ENCODE data around the gene PHYHD1. TPM values are rescaled to one million over a fixed set of nuclear protein-coding genes. Genes with fewer than 3 reads are reported as not detected.
"Not testable (repeated sequence)": the region's sequence is repeated elsewhere in the genome, so short reads cannot be mapped to it uniquely, and the experiment has no call there.

PHYHD1 gene
- total RNA-seq, 1 experiment from 2014 or later = not detected

DNA sequence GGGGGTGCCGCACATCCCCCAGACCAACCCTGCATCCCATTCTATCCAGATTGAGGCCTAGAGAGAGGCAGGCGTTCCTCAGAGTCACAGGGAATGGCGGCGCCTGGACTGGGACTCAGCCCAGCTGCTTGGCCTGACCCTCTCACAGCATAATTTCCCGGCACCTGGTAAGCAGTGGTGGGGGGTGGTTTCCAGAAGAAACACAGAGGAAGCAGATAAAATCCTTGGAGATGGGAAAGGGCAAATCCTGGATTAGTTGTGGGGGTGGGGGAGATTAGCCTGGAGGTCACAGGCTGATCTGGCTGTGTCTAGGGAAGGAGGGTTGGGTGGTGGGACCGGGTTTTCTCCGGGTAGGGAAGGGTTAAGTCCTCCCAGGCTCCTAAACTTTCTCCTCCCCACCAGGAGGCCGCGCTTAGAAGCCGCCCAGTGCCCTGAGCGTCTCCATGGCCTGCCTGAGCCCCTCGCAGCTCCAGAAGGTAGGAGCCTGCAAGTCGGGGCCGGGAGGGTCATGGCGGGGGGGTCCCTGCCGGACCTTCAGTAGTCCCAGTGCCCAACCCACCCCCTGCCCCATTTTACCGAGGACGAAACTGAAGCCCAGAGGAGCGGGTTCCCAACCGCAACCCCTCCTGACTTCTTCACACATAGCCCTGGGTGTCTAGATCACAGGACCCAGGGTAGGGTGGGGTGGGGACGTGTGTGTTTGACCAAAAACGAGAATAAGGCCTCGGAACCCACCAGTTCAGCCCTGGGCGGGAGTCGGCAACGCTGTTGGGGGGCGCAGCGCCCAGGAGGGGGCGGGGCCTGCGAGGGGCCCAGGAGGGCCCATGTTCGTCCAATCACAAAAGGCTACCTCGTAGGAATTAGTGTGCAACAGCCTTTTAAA lies 1.3 kb downstream of the PHYHD1 start:
- no peak for DNase-seq (ENCODE audit: low spot score)

DNA sequence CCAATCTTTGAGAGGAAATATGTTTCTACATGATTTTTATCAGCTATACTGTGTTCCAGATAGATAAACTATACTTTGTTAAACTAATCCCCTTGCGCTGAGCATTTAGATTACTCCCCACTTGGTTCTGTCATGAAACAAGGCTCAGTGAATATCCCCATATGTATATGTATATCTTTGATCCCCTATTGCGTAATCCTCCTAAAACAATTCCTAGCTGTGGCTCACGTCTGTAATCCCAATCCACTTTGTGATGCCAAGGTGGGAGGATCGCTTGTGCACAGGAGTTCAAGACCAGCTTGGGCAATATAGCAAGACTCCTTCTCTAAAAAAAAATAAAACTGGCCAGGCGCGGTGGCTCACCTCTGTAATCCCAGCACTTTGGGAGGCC lies 2.7 kb downstream of the PHYHD1 start:
- DNase-seq (ENCODE audit: low spot score) = no peak

DNA sequence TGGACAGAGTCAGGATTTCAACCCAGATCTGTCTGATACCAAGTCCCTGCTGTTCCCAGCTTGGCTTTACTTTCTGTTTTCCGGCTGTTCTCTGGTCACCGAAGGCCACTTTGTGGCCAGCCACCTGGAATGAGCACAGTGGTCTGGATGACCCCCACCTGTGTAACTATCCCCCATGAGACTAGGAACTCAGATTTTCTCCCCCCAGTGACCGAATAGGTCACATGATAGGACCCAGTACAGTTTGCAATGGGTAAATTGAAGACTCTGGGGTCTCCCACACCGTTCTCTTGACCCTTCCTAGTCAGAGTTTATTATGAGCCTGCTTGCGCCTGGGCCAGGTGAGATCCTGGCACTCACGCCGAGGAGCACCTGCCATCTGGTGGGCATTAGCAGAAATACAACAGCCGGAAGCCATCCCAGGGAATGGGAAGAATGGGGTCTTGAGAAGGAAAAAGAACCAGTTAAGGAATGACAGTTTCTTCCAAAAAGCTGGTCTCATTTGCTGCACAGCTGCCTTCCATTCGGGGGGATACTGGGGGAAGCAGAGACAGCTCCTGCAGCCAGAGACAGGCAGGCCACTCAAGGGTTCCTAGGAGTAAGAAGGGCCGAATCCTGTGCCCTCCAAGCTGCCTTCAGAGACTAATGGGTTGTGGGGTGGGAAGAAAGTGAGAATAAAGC lies 7.1 kb downstream of the PHYHD1 start:
- peak; percentile 75 for DNase-seq (ENCODE audit: low spot score)

DNA sequence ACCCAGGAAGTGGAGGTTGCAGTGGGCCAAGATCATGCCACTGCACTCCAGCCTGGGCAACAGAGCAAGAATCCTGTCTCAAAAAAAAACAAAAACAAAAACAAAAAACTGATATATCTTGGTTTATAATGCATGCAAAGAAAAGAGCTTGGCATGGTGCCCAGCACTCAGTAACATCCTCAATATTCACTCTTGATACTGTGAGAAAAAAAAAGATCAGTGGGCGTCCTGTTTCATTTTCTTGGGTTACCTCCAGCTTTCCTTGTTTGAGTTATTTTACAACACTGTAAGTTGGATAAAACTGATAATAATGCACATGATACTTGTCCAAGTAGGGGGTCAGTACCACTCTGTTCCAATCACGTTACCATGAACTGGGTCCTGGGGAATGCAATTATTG lies 7.8 kb downstream of the PHYHD1 start:
- no peak for DNase-seq (ENCODE audit: low spot score)

DNA sequence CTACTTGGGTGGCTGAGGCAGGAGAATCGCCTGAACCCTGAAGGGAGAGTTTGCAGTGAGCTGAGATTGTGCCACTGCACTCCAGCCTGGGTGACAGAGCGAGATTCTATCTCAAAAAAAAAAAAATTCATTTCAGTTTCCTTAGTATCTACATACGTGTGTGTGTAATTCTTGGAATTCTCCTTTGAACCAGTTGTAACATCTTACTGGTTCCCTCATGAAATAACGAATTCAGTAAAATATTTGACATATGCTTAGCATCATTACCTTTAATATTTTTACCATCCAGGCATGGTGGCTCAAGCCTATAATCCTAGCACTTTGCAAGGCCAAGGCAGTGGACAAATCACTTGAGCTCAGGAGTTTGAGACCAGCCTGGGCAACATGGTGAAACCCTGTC lies 8.8 kb downstream of the PHYHD1 start:
- no peak for DNase-seq (ENCODE audit: low spot score)

DNA sequence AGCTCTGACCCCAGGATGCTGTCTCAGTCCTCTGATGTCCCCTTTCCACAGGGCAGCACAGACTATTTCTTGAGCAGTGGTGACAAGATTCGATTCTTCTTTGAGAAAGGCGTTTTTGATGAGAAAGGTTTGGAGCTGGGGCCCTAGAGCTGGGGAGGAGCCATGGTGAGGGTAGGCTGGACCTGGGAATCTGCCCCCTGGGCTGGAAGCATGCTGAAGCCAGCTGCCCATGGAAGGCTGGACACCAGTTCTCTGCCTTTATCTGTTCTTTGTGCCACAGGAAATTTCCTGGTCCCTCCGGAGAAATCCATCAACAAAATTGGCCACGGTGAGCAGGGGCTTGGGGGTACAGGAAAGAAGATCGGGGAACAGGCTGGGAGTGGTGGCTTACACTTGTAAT lies 12.9 kb downstream of the PHYHD1 start:
- DNase-seq (ENCODE audit: low spot score) = no peak

DNA sequence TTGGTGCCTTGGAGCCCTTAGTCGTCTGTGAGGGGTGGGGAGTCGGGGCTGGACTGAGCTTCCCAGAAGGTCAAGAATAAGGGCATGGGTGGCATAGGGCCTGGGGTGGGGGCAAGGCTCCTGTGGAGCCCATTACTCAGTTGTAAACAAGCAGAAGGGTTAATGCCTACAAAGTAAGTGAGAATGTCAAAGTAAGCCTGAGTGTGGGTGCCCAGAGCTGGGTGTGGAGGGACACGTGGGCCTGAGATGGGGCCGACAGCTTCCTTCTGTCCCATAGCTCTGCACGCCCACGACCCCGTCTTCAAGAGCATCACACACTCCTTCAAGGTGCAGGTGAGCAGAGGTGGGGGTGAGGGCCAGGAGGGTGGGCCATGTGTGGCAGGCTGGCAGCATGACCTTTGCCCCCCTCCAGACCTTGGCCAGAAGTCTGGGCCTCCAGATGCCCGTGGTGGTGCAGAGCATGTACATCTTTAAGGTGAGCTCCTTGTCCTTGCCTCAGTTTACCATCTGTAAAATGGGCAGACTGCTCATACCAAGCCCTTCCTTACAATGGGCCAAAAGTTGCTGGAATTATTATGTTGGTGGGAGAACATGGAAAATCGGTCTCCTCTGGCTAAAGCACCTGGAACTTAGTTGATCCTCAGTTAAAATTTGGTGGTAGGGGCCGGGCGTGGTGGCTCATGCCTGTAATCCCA lies 15.5 kb downstream of the PHYHD1 start:
- no peak for DNase-seq (ENCODE audit: low spot score)

DNA sequence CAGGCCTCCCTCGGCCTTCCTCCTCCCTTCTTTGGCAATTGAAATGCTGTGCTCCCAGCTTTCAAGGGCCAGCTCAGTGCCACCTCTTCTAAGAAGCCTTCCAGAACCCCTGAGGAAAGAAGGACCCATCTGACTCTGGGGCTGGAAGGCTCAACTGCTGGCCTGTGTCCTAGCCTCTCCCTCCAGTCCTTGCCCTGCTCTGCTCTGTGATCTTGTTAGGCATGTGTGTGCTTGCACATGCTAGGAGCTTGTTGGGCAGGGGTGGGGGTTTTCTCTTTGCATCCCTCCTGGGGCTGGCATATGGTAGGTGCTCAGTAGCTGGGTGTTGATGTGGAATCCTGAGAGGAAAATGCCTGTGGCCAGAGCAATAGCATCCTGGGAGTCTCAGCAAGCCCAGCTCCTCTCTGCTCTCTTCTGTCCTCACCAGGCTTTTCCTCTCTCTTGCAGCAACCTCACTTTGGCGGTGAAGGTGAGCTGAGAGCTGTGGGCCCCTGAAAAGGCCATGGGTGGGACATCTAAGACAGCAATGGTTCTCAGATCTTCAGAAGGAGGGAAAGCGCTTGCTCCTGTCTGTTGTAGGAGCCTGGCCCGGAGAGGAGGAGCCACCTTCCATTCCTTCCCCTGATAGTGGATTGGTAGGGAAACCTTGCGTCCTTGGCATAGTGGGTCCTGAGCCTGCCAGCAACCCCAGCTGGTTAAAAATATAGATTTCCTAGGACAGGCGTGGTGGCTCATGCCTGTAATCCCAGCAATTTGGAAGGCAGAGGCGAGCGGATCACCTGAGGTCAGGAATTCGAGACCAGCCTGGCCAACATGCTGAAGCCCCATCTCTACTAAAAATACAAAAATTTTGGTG lies 16.8 kb downstream of the PHYHD1 start:
- DNase-seq (ENCODE audit: low spot score) = no peak

DNA sequence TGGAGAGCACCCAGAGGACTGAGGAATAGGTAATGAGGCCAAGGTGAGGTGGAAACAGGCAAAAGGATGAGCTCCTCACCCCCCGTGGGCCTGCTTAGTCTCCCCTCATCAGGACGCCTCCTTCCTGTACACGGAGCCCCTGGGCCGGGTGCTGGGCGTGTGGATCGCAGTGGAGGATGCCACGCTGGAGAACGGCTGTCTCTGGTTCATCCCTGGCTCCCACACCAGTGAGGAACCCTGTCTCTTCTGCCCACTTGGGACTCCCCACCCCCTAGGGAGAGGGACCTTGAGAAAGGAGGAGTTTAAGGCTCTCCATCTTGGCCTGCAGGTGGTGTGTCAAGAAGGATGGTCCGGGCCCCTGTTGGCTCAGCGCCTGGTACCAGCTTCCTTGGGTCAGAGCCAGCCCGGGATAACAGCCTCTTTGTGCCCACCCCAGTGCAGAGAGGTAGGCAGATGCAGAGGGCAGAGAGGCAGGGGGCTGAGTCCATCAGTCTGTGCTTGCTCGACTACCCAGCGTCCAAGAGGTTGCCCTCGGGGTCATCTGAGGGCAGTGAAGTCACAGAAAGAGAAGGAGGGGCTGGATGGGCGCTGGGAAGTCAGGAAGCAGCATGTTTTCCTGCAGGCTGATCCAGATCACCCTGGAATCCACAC lies 19.6 kb downstream of the PHYHD1 start:
- no peak for DNase-seq (ENCODE audit: low spot score)

DNA sequence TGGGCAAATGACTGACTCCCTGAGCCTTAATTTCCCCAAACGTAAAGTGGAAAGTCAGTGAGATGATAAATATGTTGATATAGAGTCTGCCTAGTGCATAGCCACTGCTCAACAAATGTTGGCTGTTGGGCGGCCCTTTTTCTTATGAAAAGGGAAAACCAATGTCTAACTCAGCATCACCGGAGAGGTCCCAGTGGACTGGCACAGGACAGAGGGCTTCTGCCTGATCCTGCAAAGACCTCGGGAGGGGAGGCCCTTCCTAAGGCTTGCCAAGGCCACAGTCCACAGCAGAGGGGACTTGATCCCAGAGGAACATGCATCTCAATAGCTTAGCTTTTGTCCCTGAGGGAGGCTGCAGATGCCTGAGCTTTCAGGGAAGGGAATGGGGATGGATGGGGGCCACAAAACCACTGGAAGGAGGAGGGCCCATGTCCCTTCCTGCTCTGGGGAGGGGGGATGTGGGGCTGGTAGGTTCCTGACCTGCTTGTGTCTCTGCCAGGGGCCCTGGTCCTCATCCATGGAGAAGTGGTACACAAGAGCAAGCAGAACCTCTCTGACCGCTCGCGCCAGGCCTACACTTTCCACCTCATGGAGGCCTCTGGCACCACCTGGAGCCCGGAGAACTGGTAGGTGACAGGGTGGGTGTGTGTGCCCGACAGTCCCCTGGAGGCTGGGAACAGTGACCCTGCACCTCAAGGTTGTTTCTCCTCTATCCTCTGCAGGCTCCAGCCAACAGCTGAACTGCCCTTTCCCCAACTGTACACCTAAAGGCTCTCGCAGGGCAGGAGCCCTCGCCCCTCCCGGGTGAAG lies 20.4 kb downstream of the PHYHD1 start:
- no peak for DNase-seq (ENCODE audit: low spot score)

DNA sequence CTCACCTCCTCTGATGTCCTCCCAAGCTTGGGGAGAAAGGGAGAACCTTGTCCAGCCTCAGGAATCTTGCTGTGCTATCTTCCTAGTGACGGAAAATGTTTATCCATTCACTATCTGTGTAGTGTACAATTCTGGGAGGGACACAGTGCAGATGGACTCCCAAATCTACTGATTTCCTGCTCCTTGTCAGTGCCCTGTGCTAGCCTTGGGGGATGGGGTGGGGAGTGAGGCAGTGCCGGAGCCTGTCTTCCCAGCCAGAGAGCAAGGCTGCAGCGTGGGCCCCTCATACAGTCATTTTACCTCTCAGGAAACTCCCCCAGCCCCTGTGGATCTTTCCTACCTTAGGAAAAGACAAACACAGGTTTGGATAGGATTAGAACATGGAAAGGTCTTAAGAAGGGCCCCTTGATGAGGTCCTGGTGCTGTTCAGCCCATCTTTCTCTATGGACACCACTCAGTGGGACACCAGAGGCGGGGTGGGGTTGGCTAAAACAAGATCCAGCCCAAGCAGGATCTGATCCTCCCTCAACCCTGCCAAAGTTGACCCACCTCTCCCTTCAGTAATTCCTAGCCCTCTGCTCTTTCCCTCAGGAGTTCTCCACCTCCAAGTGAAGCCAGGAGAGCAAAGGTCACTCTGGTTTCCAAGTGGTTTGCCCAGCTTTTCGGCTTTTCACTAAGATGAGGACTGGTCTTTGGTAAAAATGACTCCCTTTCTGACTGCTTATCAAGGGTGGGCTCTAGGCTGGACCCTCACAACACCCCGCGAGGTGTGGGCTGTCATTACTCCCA lies 23.2 kb downstream of the PHYHD1 start:
- no peak for DNase-seq (ENCODE audit: low spot score)

DNA sequence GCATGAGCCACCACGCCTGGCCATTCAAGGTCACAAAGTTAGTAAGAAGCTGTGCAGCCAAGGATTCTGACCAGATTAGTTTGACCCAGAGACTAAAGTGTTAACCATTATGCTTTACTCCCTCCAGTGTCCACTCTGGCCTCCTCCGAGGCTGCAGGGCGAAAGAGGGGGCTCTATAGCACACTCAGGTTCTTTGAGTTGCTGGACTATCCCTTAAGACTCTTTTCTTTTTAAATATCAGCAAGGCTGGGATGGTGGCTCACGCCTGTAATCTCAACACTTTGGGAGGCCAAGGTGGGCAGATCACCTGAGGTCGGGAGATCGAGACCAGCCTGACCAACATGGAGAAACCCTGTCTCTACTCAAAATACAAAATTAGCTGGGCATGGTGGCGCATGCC lies 24.2 kb downstream of the PHYHD1 start:
- DNase-seq (ENCODE audit: low spot score) = not testable (repeated sequence)

DNA sequence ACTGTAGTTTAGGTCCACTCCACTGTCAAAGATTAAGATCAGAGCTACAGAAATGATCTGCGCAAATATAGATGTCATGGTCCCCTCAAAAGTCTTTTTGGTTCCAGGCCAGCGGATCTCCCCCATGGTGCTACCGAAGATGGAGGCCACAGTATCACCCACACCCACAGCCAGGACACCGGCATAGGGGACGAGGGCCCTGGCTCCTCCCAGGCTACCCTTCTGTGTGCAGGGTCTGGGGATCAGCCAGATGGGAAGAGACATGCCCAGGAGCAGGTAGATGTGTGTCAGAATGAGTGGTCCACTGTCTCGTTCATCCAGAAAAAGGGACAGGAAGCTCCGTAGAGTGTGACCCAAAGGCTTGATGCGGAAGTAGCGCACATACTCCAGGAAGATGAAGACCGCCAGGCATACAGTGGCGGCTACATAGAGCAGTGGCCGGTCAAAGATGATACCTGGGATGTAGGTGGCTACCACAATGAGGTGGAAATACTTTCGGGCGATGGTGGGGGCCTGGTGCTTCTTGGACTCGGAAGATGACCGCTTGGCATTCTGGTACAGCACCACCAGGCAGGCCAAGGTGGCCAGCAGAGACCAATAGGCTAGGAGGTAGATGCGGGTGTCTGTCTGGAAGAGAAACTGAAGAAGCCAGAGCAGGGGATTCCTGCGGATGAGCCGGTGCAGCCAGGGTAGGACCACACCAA lies 25.2 kb downstream of the PHYHD1 start:
- DNase-seq (ENCODE audit: low spot score) = no peak

DNA sequence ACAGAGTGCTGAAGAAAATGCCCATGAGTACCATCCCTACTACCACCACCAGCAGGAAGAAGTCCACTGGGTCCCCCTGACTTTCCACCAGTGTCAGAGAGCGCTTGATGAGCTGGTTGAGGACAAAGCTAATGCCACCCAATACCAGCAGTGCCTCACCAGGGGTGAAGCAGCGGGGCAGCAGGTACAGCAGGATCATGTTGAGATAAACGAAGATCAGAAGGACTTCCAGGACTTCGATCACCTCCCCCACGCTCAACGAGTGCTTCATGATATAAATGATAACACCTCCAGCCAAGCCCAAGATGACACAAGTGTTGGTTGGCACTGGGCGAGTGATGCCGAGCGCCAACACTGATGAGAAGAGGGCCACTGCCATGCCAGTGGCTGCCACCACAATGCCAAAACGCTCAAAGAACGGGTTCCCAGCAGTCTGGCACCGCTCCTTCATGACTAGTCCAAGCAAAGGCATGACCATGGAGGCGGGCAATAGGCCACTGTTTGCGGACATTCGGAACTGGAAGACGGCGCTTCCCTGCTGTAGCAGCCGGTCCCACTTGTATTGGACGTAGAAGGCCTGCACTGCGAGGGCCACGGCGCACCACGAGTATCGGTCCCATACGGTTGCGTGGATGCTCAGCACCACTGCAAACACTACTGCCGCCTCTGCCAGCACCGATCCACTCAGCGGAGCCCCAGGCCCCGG lies 25.9 kb downstream of the PHYHD1 start:
- DNase-seq (ENCODE audit: low spot score) = no peak

DNA sequence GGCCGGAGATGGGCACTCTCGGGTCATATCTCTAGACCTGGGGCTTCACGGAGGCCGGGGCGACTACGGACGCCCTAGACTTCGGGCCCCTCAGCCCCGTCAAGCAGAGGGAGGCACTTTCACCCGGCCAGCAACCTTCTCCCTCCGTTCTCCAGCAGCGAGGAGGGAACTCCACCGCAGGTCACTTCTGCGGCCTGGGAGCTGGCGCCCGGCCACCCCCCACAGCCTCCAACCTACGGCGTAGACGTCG lies 26.4 kb downstream of the PHYHD1 start:
- no peak for DNase-seq (ENCODE audit: low spot score)

DNA sequence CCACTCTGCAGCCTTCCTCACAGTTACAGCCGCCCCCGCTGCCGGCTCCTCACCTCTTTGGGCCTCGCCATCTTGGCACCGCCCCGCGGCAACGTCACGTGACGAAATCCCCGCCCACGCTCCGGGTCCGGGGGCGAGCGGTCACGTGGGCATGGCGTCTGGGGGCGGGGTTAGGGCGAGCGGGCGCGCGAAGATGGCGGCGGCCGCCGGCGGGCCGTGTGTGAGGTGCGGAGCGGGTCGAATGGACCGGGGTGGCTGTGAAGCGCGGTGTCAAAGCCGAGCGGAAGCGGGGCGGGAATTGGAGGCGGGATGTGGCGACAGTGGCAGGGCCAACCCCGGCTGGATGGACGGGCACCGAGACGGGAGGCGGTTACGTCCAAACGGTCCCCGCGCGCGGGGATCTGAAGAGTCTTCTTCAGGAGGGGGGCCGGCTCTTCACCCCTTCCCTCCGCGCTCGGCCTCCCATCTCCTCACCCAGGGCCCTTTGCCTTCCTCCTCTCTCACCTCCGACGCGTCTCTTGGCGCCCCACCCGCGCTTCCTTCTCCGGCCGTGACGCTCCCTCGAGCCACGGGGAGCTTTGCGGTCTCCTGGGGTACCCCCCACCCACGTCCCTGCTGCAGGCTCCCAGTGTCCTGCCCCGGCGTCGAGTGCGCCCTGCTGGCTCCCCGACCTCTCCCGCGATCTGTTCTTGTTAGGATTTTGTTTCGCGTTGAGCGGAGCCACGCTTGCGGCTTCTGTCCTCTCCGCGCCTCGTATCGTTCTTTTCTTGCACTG lies 26.9 kb downstream of the PHYHD1 start, which contains the start of the genes DOLK and NUP188:
Gene DOLK, minus strand, starts transcription at position 77 of the 775 bp plus-strand sequence. CDS start 300 bp downstream, outside the sequence.
Gene NUP188, plus strand, starts transcription at position 173 of the 775 bp plus-strand sequence. Its CDS starts 21 bp downstream, at position 194.
- DNase-seq (ENCODE audit: low spot score) = peak; percentile 90

DNA sequence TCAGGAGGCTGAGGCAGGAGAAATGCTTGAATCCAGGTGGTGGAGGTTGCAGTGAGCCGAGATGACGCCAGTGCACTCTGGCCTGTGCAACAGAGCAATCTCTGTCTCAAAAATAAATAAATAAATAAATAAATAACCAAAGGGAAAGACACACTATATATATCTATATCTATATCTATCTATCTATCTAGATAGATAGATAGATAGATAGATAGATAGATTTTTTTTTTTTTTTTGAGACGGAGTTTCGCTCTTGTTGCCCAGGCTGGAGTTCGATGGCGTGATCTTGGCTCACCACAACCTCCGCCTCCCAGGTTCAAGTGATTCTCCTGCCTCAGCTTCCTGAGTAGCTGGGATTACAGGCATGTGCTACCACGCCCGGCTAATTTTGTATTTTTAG lies 40.6 kb downstream of the PHYHD1 start:
- not testable (repeated sequence) for DNase-seq (ENCODE audit: low spot score)

Measured in HT-29 (cell line).